Fibroblast of skin of left quadriceps (primary cell): ENCODE measurements around the gene DYSF.

Experiments used
- DNase-seq, 2 experiments: peaks; one replicate each; pipeline ENCODE4 v3.0.0-alpha.2; 2013; ENCODE audit warnings: low read depth in 2 of 2

The DYSF gene

GRCh38 chr2:71552861-71553301, 99.5 kb downstream of the DYSF start:
- DNase-seq: no peak

- no peak for DNase-seq
Observed at GRCh38 chr2:71554028-71554705, 100.8 kb downstream of the DYSF start.

- no peak for DNase-seq
Observed at GRCh38 chr2:71554706-71555056, 101.3 kb downstream of the DYSF start.

GRCh38 chr2:71555798-71556454, 102.6 kb downstream of the DYSF start:
- DNase-seq: no peak

GRCh38 chr2:71556692-71557250, 103.4 kb downstream of the DYSF start:
- DNase-seq: no peak

- DNase-seq: no peak
Observed at GRCh38 chr2:71557321-71557720, 104.0 kb downstream of the DYSF start.

- DNase-seq: no peak
Observed at GRCh38 chr2:71558300-71559051, 105.1 kb downstream of the DYSF start.

GRCh38 chr2:71559080-71559827, 105.9 kb downstream of the DYSF start:
- DNase-seq: no peak

- DNase-seq: no peak
Observed at GRCh38 chr2:71559828-71560637, 106.7 kb downstream of the DYSF start.

- no peak for DNase-seq
Observed at GRCh38 chr2:71560638-71561011, 107.3 kb downstream of the DYSF start.

- no peak for DNase-seq
Observed at GRCh38 chr2:71561441-71562267, 108.3 kb downstream of the DYSF start.

GRCh38 chr2:71562518-71562917, 109.2 kb downstream of the DYSF start:
- no peak for DNase-seq

GRCh38 chr2:71563872-71564271, 110.5 kb downstream of the DYSF start:
- no peak for DNase-seq

- DNase-seq: no peak
Observed at GRCh38 chr2:71564361-71564760, 111.0 kb downstream of the DYSF start.

- DNase-seq: no peak
Observed at GRCh38 chr2:71564790-71565189, 111.4 kb downstream of the DYSF start.

- peak in 1 of 2 experiments; percentile 5 for DNase-seq
Observed at GRCh38 chr2:71566372-71566771, 113.0 kb downstream of the DYSF start.

GRCh38 chr2:71567625-71568024, 114.3 kb downstream of the DYSF start:
- DNase-seq: no peak

- DNase-seq: no peak
Observed at GRCh38 chr2:71568103-71568502, 114.7 kb downstream of the DYSF start.

GRCh38 chr2:71570511-71570910, 117.2 kb downstream of the DYSF start:
- DNase-seq: no peak

- no peak for DNase-seq
Observed at GRCh38 chr2:71570951-71571460, 117.6 kb downstream of the DYSF start.
